ENCODE results near the gene PCCA.

DNA sequence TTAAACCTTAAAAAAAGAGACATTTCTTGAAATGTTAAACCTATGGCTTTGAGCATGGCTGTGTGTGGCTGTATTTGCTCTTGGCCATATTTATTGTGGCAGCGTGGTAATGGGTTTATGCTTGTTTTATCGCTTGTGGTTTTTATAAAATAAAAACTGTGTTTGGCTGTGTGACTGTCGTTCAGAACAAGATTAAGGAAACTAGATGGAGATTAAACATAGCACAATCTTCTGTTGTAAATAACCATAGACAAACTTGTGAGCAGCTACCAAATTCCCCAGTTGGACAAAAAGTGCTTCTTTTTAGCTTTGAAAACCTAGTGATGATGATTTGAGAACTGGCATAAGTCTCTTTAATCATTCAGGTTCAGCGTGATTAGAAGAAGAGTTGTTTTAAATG lies 308.7 kb downstream of the PCCA start:
- TF ChIP-seq, protein P1, sequence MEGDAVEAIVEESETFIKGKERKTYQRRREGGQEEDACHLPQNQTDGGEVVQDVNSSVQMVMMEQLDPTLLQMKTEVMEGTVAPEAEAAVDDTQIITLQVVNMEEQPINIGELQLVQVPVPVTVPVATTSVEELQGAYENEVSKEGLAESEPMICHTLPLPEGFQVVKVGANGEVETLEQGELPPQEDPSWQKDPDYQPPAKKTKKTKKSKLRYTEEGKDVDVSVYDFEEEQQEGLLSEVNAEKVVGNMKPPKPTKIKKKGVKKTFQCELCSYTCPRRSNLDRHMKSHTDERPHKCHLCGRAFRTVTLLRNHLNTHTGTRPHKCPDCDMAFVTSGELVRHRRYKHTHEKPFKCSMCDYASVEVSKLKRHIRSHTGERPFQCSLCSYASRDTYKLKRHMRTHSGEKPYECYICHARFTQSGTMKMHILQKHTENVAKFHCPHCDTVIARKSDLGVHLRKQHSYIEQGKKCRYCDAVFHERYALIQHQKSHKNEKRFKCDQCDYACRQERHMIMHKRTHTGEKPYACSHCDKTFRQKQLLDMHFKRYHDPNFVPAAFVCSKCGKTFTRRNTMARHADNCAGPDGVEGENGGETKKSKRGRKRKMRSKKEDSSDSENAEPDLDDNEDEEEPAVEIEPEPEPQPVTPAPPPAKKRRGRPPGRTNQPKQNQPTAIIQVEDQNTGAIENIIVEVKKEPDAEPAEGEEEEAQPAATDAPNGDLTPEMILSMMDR (IDR thresholded peaks at IDR 0.05) = no peak
- TF ChIP-seq EP300 (IDR thresholded peaks at IDR 0.05) = no peak
